Smooth muscle cell (in vitro differentiated cells): Measurements from ENCODE around the gene PSG4. TPM values are rescaled to one million over a fixed set of nuclear protein-coding genes. Genes with fewer than 3 reads are reported as not detected.
"Not testable (repeated sequence)": the region's sequence is repeated elsewhere in the genome, so short reads cannot be mapped to it uniquely, and the experiment has no call there.

Source experiments
- DNase-seq: peaks from one replicate; lab custom pipeline; 2025; ENCODE audit not compliant: unreplicated experiment; lab: John Stamatoyannopoulos, UW
- H2AFZ ChIP-seq: fragments of 200-600 bp; sonication (generic); 2 replicates; pipeline ENCODE4 v1.6.0; 2016; ENCODE audit warnings: antibody characterized with exemption, low read depth, mild to moderate bottlenecking
- H3F3A ChIP-seq: fragments of 200-600 bp; sonication (generic); 2 replicates; pipeline ENCODE4 v1.6.0; 2017; ENCODE audit warnings: antibody characterized with exemption, low read depth
- H3K27ac ChIP-seq: fragments of 200-600 bp; sonication (generic); 2 replicates; pipeline ENCODE4 v1.5.1; 2016; ENCODE audit warnings: low read depth, mild to moderate bottlenecking
- H3K27me3 ChIP-seq: fragments of 200-600 bp; sonication (generic); 2 replicates; pipeline ENCODE4 v1.6.1; 2016; ENCODE audit warnings: low read depth, mild to moderate bottlenecking
- H3K36me3 ChIP-seq: fragments of 200-600 bp; sonication (generic); 2 replicates; pipeline ENCODE4 v1.5.1; 2016; ENCODE audit warnings: low read depth
- H3K4me1 ChIP-seq: fragments of 200-600 bp; sonication (generic); 2 replicates; pipeline ENCODE4 v1.5.1; 2016; ENCODE audit warnings: low read depth
- H3K4me2 ChIP-seq: fragments of 200-600 bp; sonication (generic); 2 replicates; pipeline ENCODE4 v1.6.0; 2016; ENCODE audit warnings: mild to moderate bottlenecking
- H3K4me3 ChIP-seq: fragments of 200-600 bp; sonication (generic); 2 replicates; pipeline ENCODE4 v1.5.1; 2016; ENCODE audit warnings: mild to moderate bottlenecking
- H3K79me2 ChIP-seq: fragments of 200-600 bp; sonication (generic); 2 replicates; pipeline ENCODE4 v1.6.0; 2016; ENCODE audit warnings: low read depth, mild to moderate bottlenecking
- H3K9ac ChIP-seq: fragments of 200-600 bp; sonication (generic); 2 replicates; pipeline ENCODE4 v1.6.0; 2016; ENCODE audit warnings: low read depth
- H3K9me3 ChIP-seq: fragments of 200-600 bp; sonication (generic); replicated peaks from 2 replicates; pipeline ENCODE4 v1.5.1; 2016; ENCODE audit warnings: low read depth
- H4K20me1 ChIP-seq: fragments of 200-600 bp; sonication (generic); 2 replicates; pipeline ENCODE4 v1.6.0; 2016; ENCODE audit warnings: low read depth
- WGBS: methylation state at CpG from one replicate; pipeline ENCODE4 v1.1.7; 2016; ENCODE audit warnings: low lambda C conversion rate; 5-methylcytosine and 5-hydroxymethylcytosine counted together
- polyA plus RNA-seq: library from polyadenylated mRNA; unstranded; fragments of >200 nt; fragmentation: Nextera tagmentation; extraction: Ambion mirVana; gene quantifications from 2 replicates; pipeline ENCODE4 v1.2.1, GENCODE V29; 2016
- total RNA-seq: library from RNA; depleted of rRNA; stranded (reverse); fragments of >200 nt; gene quantifications from 2 replicates; pipeline ENCODE4 v1.2.3, GENCODE V29; 2014
- TF ChIP-seq, protein P1 (sequence below): fragments of 200-600 bp; sonication (generic); IDR thresholded peaks from 2 replicates; pipeline ENCODE4 v1.5.1; 2017; ENCODE audit warnings: borderline replicate concordance, mild to moderate bottlenecking, antibody characterized with exemption; ENCODE audit not compliant: insufficient read depth, poor library complexity, severe bottlenecking

The PSG4 gene
- total and polyA plus RNA-seq, 2 experiments from 2014 or later, result not detected

DNA sequence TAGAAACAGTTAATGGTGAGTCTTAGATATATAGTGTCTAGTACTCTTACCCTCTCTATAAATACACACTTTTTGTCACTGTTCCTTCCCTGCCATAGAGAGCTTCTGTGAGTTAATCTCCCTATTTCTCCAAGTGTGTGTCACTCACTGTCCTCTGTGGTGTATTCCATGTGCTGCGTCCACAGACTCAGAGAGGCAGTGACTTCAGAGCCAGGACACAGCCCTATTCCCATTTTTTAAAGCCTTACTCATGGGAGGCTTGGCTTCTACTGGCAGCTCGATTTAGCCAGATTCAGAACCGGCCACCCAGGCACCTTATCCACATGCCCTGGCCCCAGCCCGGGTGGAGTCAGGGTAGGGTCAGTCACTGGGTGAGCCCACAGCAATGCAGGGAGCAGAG is 13.7 kb upstream of the PSG4 start:
- not testable (repeated sequence) for H2AFZ ChIP-seq, H3K4me1 ChIP-seq, H3K4me3 ChIP-seq, H3K4me2 ChIP-seq, H3K9me3 ChIP-seq, H3F3A ChIP-seq, H3K27me3 ChIP-seq, H3K79me2 ChIP-seq, H3K36me3 ChIP-seq, DNase-seq, H3K27ac ChIP-seq, H4K20me1 ChIP-seq, H3K9ac ChIP-seq
- 57% methylated on average over 4 of the region's 4 CpGs for WGBS

DNA sequence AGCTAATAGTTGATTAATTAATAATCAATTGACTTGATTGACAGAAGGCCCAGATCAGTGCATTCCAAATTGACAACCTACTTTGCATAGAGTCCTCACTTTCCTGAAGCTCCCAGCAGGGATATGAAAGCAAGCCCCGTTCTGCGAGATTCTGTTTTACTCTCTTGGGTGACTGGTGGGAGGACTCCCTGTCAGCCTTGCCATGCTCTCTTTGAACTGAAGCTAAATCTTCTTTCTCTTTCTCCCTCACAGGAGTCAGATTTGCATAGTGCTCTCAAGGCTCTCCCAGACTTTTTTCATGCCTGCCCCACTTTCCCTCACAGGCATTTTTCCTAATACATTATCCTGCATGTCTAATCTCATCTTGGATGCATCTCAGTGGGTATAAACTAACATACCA is 10.4 kb upstream of the PSG4 start:
- H3K79me2 ChIP-seq, H3K4me1 ChIP-seq, H3K9ac ChIP-seq, H3K4me2 ChIP-seq, H3K27ac ChIP-seq, H2AFZ ChIP-seq, H3K36me3 ChIP-seq, H3K9me3 ChIP-seq, H3K4me3 ChIP-seq, H4K20me1 ChIP-seq, H3K27me3 ChIP-seq, DNase-seq, H3F3A ChIP-seq: not testable (repeated sequence)
- WGBS, result 73% methylated on average over 2 of the region's 2 CpGs

DNA sequence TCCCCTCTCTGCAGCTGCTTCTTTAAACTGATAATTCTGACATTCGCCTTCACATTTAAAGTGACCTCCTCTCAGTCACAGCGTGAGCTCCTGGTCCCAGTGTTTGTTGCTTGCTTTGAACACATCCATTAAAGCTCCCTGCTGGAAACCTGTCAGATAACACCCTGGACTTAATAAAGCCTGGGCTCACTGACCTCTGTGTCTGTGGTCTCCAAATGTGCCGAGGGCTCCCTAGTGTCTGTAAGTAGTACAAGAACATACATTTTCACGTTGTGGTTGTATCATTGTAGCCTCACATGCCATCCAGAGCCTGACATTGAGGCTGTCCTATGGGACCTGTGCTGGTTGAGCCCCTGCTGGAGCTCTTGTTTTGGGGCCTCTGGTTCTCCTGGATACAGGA is 2.6 kb upstream of the PSG4 start:
- no peak overlapping the region for H3K9ac ChIP-seq
- H3F3A ChIP-seq, result no peaks in the 10 kb centered on the region
- H3K4me3 ChIP-seq, result no peak overlapping the region
- DNase-seq, result no peak
- H3K9me3 ChIP-seq, result no peaks in the 10 kb centered on the region
- TF ChIP-seq, protein P1, sequence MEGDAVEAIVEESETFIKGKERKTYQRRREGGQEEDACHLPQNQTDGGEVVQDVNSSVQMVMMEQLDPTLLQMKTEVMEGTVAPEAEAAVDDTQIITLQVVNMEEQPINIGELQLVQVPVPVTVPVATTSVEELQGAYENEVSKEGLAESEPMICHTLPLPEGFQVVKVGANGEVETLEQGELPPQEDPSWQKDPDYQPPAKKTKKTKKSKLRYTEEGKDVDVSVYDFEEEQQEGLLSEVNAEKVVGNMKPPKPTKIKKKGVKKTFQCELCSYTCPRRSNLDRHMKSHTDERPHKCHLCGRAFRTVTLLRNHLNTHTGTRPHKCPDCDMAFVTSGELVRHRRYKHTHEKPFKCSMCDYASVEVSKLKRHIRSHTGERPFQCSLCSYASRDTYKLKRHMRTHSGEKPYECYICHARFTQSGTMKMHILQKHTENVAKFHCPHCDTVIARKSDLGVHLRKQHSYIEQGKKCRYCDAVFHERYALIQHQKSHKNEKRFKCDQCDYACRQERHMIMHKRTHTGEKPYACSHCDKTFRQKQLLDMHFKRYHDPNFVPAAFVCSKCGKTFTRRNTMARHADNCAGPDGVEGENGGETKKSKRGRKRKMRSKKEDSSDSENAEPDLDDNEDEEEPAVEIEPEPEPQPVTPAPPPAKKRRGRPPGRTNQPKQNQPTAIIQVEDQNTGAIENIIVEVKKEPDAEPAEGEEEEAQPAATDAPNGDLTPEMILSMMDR, result no peak
- H3K36me3 ChIP-seq, result no peaks in the 10 kb centered on the region
- H2AFZ ChIP-seq, result no peak overlapping the region
- no peaks in the 10 kb centered on the region for H4K20me1 ChIP-seq
- H3K79me2 ChIP-seq, result no peaks in the 10 kb centered on the region
- no peak overlapping the region for H3K27ac ChIP-seq
- WGBS, result 41% methylated on average over 4 of the region's 4 CpGs
- no peaks in the 10 kb centered on the region for H3K4me1 ChIP-seq
- H3K4me2 ChIP-seq, result no peak overlapping the region
- no peaks in the 10 kb centered on the region for H3K27me3 ChIP-seq

DNA sequence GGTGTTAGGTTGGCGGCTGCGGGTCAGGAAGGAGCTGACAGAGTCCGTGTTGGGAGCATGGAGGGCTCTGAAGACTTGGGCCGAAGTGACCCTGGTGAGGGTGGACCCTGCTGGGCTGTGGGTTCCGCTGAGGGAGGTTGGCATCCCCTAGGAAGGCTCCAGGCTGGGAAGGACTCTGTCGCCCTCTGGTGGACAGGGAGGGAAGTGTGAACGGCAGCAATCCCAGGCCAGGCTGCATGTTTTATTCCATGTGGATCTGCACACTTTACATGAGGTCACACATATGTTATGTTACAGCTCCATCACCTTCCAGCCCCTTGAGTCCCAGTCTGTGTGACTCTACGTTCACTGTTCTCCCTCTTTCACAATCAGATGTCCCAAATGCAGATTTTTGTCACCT is 1.7 kb upstream of the PSG4 start:
- not testable (repeated sequence) for H3K4me2 ChIP-seq, H3K27me3 ChIP-seq, H3K4me3 ChIP-seq, H3K4me1 ChIP-seq, H4K20me1 ChIP-seq, H2AFZ ChIP-seq, H3K36me3 ChIP-seq, H3K27ac ChIP-seq, DNase-seq, H3K9me3 ChIP-seq, H3K79me2 ChIP-seq, H3F3A ChIP-seq, H3K9ac ChIP-seq
- 54% methylated on average over 6 of the region's 8 CpGs for WGBS

DNA sequence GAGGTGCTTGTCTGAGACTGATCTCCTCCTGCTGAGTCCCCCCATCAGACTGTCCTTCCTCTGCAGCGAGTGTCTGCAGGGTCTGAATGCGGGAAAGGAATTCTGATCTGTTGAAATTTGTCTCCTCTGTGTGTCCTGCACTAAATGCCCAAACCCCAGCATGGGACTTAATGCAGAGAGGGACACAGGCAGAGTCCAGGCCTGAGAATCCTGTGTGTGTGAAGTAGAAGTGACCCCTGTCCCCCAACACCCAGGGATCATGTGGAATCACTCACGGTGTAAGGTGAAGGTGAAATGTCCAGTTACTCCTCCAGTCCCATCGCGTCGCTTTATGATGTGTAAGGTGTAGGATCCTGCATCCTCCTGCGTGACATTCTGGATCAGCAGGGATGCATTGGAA is 1.8 kb downstream of the PSG4 start:
- H3K4me2 ChIP-seq, H2AFZ ChIP-seq, H3K36me3 ChIP-seq, H3K9ac ChIP-seq, H3K4me3 ChIP-seq, H3K9me3 ChIP-seq, H4K20me1 ChIP-seq, H3K27ac ChIP-seq, DNase-seq, H3K79me2 ChIP-seq, H3F3A ChIP-seq, H3K4me1 ChIP-seq, H3K27me3 ChIP-seq: not testable (repeated sequence)
- 81% methylated on average over 7 of the region's 7 CpGs for WGBS

DNA sequence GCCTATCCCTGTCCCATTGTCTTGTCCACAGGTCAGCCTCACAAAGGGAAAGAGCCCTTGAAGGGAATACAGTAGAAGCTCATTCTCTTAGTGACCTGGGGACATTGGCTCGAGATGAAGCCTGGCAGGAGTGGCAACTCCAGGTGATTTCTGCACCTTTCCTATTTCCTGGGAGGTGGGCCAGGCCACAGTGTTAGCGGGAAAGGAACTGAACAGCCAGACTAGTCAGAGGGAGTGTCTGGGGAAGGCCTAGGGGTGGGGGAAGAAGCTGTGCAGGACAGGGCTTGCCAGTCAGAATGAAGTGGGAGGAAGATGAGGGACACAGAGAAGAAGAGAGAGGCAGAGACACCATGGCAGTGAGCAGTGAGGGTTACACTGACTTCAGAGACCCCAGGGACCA is 3.5 kb downstream of the PSG4 start:
- H3K9me3 ChIP-seq, H3K4me1 ChIP-seq, H3K27ac ChIP-seq, H3K79me2 ChIP-seq, H2AFZ ChIP-seq, H3K27me3 ChIP-seq, H3K4me2 ChIP-seq, DNase-seq, H3K4me3 ChIP-seq, H3F3A ChIP-seq, H3K9ac ChIP-seq, H3K36me3 ChIP-seq, H4K20me1 ChIP-seq: not testable (repeated sequence)
- WGBS, result 39% methylated on average over 2 of the region's 2 CpGs

DNA sequence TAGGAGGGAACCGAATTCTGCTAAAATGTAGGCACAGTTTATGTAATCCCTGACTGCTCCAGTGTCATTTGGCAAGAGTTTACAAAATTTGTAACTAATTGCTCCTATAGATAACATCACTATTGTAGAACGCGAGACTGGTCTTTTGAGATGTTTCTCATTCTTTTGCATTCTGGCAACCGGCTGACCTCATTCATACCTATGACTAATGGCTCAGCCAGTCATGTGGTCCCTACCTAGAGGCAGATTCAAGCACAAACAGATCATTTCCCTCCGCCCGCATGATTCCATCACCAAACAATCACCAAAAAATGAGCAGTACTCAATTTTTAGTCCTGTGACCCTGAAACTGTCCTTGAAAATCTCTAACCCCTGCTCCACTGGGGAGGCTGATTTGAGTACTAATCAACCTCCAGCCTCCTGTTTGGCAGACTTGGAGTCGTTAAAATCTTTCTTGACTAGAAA is 4.1 kb downstream of the PSG4 start:
- DNase-seq, H3K4me3 ChIP-seq, H2AFZ ChIP-seq, H3K36me3 ChIP-seq, H3K79me2 ChIP-seq, H3K4me2 ChIP-seq, H3K27ac ChIP-seq, H3F3A ChIP-seq, H4K20me1 ChIP-seq, H3K9me3 ChIP-seq, H3K9ac ChIP-seq, H3K27me3 ChIP-seq, H3K4me1 ChIP-seq: not testable (repeated sequence)
- WGBS, result 70% methylated on average over 7 of the region's 7 CpGs

DNA sequence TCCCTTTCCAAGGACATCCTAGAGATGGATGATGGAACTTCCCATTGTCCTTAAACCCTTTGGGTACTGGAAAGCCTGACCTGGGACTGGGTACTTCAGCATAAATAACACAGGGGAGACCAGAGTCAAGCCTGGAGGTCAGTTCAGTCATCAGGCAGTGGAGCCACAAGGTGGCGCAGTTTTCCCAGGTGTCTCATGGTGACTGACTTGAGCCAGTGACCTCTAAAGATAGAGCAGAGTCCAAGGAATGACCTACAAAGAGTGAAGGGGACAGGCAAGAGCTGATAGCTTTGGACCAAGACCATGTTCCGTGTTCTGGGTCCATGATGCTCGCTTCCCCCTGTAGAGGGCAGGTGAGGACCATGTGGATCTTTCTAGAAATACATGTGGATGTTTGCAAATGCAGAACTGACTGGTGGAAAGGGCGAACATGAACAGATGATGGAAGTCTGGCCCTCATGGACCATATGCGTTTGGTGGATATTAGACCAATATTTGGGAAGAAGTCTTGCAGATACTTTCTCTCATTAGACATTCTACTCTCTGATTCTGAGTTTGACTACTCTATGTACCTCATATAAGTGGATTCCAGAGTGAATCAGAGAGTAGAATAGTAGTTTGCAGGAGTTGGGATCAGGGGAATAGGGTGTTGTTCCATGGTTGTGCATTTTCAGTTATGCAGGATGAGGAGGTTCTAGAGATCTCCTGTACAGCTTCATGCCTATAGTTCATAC is 6.6 kb downstream of the PSG4 start:
- H3K4me2 ChIP-seq, H4K20me1 ChIP-seq, H3K79me2 ChIP-seq, H3K27ac ChIP-seq, H3K4me1 ChIP-seq, H3F3A ChIP-seq, H3K9ac ChIP-seq, H3K27me3 ChIP-seq, H3K4me3 ChIP-seq, DNase-seq, H3K9me3 ChIP-seq, H3K36me3 ChIP-seq, H2AFZ ChIP-seq: not testable (repeated sequence)
- 59% methylated on average over 5 of the region's 5 CpGs for WGBS
